Measurements from ENCODE around the gene INO80B. TPM values are rescaled to one million over a fixed set of nuclear protein-coding genes. Genes with fewer than 3 reads are reported as not detected.
A peak's percentile ranks its signal among the peaks of the same experiment; 100 is the strongest.

The INO80B gene
- total RNA-seq, 1 experiment from 2014 or later: 24.0 TPM

GRCh38 chr2:74424139-74424992 lies 30.5 kb upstream of the INO80B start:
- no TSS peak for BruUV-seq (replicated peaks)
- Histone ChIP-seq H3K9me2 (ENCODE audit: insufficient read depth) (no peaks in the 10 kb centered on the region), H3K4me2 (ENCODE audit: low read length) (no peak overlapping the region), H3K9ac (ENCODE audit: low read length) (no peak overlapping the region), H3K27me3 (ENCODE audit: insufficient read depth, low read length) (no peaks in the 10 kb centered on the region), H3K79me2 (ENCODE audit: insufficient read depth, low read length) (no peaks in the 10 kb centered on the region), H2AFZ (ENCODE audit: low read depth, low read length, poor library complexity, severe bottlenecking) (no peak overlapping the region), H3K36me3 (ENCODE audit: control insufficient read depth in 1 of 2, insufficient read depth in 2 of 2, low read length in 2 of 2) (peaks cover 23 to 35% of the 10 kb centered on the region in 2 experiments), H3K27ac (ENCODE audit: low read depth, low read length) (no peak overlapping the region), H4K20me1 (ENCODE audit: insufficient read depth) (no peaks in the 10 kb centered on the region), H3K4me1 (ENCODE audit: control insufficient read depth in 1 of 2, insufficient read depth in 2 of 2, low read length in 2 of 2) (peaks cover 0 to 36% of the 10 kb centered on the region in 2 experiments; a peak in 3 of 4 replicates), H3K9me3 (ENCODE audit: control insufficient read depth in 1 of 2, insufficient read depth in 1 of 2, low read depth in 1 of 2, low read length in 2 of 2) (no peaks in the 10 kb centered on the region), H3K4me3 (replicated peaks in 1 of 2; ENCODE audit: low read depth in 1 of 2, low read length in 2 of 2) (no peak overlapping the region)
- CTCF ChIA-PET: no interaction called here
- RAD21 ChIA-PET (ENCODE audit: low non-redundant PET in 1 of 2, low total read pairs in 2 of 2, uncharacterized antibody in 2 of 2, unreplicated experiment in 2 of 2): no interaction called here
- ATAC-seq: no peak
- intact Hi-C loops (cut with micrococcal nuclease): no loop called here
- POLR2A ChIA-PET: no interaction called here
- TF ChIP-seq, protein P1, sequence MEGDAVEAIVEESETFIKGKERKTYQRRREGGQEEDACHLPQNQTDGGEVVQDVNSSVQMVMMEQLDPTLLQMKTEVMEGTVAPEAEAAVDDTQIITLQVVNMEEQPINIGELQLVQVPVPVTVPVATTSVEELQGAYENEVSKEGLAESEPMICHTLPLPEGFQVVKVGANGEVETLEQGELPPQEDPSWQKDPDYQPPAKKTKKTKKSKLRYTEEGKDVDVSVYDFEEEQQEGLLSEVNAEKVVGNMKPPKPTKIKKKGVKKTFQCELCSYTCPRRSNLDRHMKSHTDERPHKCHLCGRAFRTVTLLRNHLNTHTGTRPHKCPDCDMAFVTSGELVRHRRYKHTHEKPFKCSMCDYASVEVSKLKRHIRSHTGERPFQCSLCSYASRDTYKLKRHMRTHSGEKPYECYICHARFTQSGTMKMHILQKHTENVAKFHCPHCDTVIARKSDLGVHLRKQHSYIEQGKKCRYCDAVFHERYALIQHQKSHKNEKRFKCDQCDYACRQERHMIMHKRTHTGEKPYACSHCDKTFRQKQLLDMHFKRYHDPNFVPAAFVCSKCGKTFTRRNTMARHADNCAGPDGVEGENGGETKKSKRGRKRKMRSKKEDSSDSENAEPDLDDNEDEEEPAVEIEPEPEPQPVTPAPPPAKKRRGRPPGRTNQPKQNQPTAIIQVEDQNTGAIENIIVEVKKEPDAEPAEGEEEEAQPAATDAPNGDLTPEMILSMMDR (IDR thresholded peaks at IDR 0.05 in 2 of 3, conservative IDR thresholded peaks at IDR 0.05 in 1 of 3; ENCODE audit: borderline replicate concordance in 1 of 3, insufficient read depth in 1 of 3, low read depth in 2 of 3, low read length in 2 of 3): no peak
- no peak for TF ChIP-seq CBX3 (IDR thresholded peaks at IDR 0.05; ENCODE audit: low read depth)
- DNase-seq (ENCODE audit: low read depth, low spot score): no peak

DNA sequence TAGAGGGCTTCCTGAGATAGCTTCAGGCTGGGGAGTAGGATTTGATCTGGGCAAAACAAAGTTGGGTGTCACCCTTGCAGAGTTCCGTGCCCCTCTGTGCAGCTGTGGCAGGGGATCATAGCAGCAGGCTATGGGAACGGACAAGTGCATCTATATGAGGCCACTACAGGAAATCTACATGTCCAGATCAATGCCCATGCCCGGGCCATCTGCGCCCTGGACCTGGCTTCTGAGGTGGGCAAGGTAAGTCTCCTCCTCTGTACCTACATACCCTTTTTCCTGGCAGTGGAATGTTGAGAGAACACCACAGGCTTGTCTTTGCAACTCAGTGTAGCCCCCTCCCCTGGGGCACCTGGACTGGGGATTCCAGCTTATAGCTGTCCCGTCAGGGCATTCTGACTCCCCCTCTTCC lies 29.9 kb upstream of the INO80B start:
- Histone ChIP-seq H3K4me3 (replicated peaks in 1 of 2; ENCODE audit: low read depth in 1 of 2, low read length in 2 of 2) (no peak overlapping the region), H3K9me2 (ENCODE audit: insufficient read depth) (no peaks in the 10 kb centered on the region), H4K20me1 (ENCODE audit: insufficient read depth) (no peaks in the 10 kb centered on the region), H3K36me3 (ENCODE audit: control insufficient read depth in 1 of 2, insufficient read depth in 2 of 2, low read length in 2 of 2) (peaks cover 28 to 41% of the 10 kb centered on the region in 2 experiments), H3K27me3 (ENCODE audit: insufficient read depth, low read length) (no peaks in the 10 kb centered on the region), H3K27ac (ENCODE audit: low read depth, low read length) (no peak overlapping the region), H2AFZ (ENCODE audit: low read depth, low read length, poor library complexity, severe bottlenecking) (no peak overlapping the region), H3K4me2 (ENCODE audit: low read length) (no peak overlapping the region), H3K4me1 (ENCODE audit: control insufficient read depth in 1 of 2, insufficient read depth in 2 of 2, low read length in 2 of 2) (peaks cover 0 to 36% of the 10 kb centered on the region in 2 experiments; a peak in 3 of 4 replicates), H3K9ac (ENCODE audit: low read length) (no peak overlapping the region), H3K79me2 (ENCODE audit: insufficient read depth, low read length) (no peaks in the 10 kb centered on the region), H3K9me3 (ENCODE audit: control insufficient read depth in 1 of 2, insufficient read depth in 1 of 2, low read depth in 1 of 2, low read length in 2 of 2) (no peaks in the 10 kb centered on the region)
- intact Hi-C loops (cut with micrococcal nuclease): no loop called here
- DNase-seq (ENCODE audit: low read depth, low spot score) (no peak), ATAC-seq (no peak)
- POLR2A ChIA-PET: no interaction called here
- no TSS peak for BruUV-seq (replicated peaks)
- RAD21 ChIA-PET (ENCODE audit: low non-redundant PET in 1 of 2, low total read pairs in 2 of 2, uncharacterized antibody in 2 of 2, unreplicated experiment in 2 of 2): no interaction called here
- CTCF ChIA-PET: no interaction called here
- TF ChIP-seq POLR2AphosphoS5 (IDR thresholded peaks at IDR 0.05; ENCODE audit: low read depth, low read length) (0 out of 2 replicates have a peak, but pooled peaks have one; percentile 26), ZFX (IDR thresholded peaks at IDR 0.05) (no peak)

Measured in HCT116 (cell line).